Measurements from ENCODE around the gene KRT36. TPM values are rescaled to one million over a fixed set of nuclear protein-coding genes. Genes with fewer than 3 reads are reported as not detected.

The KRT36 gene
- polyA plus RNA-seq, 3 donors = 0.24 to 0.87 (median 0.25) TPM

- no peak overlapping the region for H3K9ac ChIP-seq (ENCODE audit: insufficient read depth, low read length, poor library complexity, severe bottlenecking)
- no peaks in the 10 kb centered on the region for H3K9me3 ChIP-seq (replicated peaks in 1 of 2; ENCODE audit: control insufficient read depth in 1 of 2, insufficient read depth in 1 of 2, low read length in 2 of 2)
- no peak overlapping the region for H3K4me3 Mint-ChIP-seq
- intact Hi-C loops (cut with micrococcal nuclease) = no loop called here
- peaks cover 24% of the 10 kb centered on the region for H3K4me1 Mint-ChIP-seq
- H3K27ac ChIP-seq (ENCODE audit: low read depth in 1 of 2, low read length in 2 of 2) = no peak overlapping the region
- H3K27ac Mint-ChIP-seq = no peak overlapping the region
- 92% methylated on average over 12 of the region's 14 CpGs for WGBS (ENCODE audit: insufficient coverage)
- peaks cover 26 to 27% of the 10 kb centered on the region in 2 donors for H3K4me1 ChIP-seq (ENCODE audit: control insufficient read depth in 1 of 2, insufficient read depth in 2 of 2, low read length in 2 of 2)
- no peak for TF ChIP-seq CTCF (IDR thresholded peaks at IDR 0.05)
- H3K9me3 Mint-ChIP-seq = no peaks in the 10 kb centered on the region
- no peak overlapping the region for H3K4me2 ChIP-seq (replicated peaks; ENCODE audit: extremely low read depth, low read length, poor library complexity, severe bottlenecking)
- H3K27me3 ChIP-seq (ENCODE audit: control insufficient read depth in 2 of 2, insufficient read depth in 2 of 2, low read length in 2 of 2) = no peaks in the 10 kb centered on the region
- no peaks in the 10 kb centered on the region for H3K36me3 Mint-ChIP-seq
- H3K36me3 ChIP-seq (replicated peaks in 1 of 2; ENCODE audit: control insufficient read depth in 1 of 2, insufficient read depth in 2 of 2, low read length in 2 of 2) = no peaks in the 10 kb centered on the region
- H4K20me1 ChIP-seq (ENCODE audit: insufficient read depth, low read length) = no peaks in the 10 kb centered on the region
- H3K79me2 ChIP-seq (ENCODE audit: insufficient read depth, low read length) = no peaks in the 10 kb centered on the region
- DNase-seq = no peak
- peaks cover 4 to 8% (median 8%) of the 10 kb centered on the region in 3 donors for H3K27me3 Mint-ChIP-seq (ENCODE audit: low read depth in 3 of 3)
- H3K4me3 ChIP-seq (replicated peaks in 1 of 3; ENCODE audit: low read depth in 2 of 3, low read length in 3 of 3) = no peak overlapping the region
- no peak overlapping the region for H2AFZ ChIP-seq (ENCODE audit: insufficient read depth, low read depth, low read length, poor library complexity, severe bottlenecking)
Measured at GRCh38 chr17:41516830-41517283, 27.1 kb upstream of the KRT36 start.

- intact Hi-C loops (cut with micrococcal nuclease) = no loop called here
- no peaks in the 10 kb centered on the region for H3K36me3 ChIP-seq (replicated peaks in 1 of 2; ENCODE audit: control insufficient read depth in 1 of 2, insufficient read depth in 2 of 2, low read length in 2 of 2)
- 88% methylated on average over 11 of the region's 14 CpGs for WGBS (ENCODE audit: insufficient coverage)
- peaks cover 4 to 8% (median 8%) of the 10 kb centered on the region in 3 donors for H3K27me3 Mint-ChIP-seq (ENCODE audit: low read depth in 3 of 3)
- H3K9me3 Mint-ChIP-seq = no peaks in the 10 kb centered on the region
- no peak overlapping the region for H3K27ac ChIP-seq (ENCODE audit: low read depth in 1 of 2, low read length in 2 of 2)
- H3K9me3 ChIP-seq (replicated peaks in 1 of 2; ENCODE audit: control insufficient read depth in 1 of 2, insufficient read depth in 1 of 2, low read length in 2 of 2) = no peaks in the 10 kb centered on the region
- H3K4me3 Mint-ChIP-seq = no peak overlapping the region
- no peaks in the 10 kb centered on the region for H3K36me3 Mint-ChIP-seq
- H3K4me1 ChIP-seq (ENCODE audit: control insufficient read depth in 1 of 2, insufficient read depth in 2 of 2, low read length in 2 of 2) = peaks cover 21 to 23% of the 10 kb centered on the region in 2 donors
- H3K4me1 Mint-ChIP-seq = peaks cover 18% of the 10 kb centered on the region
- H4K20me1 ChIP-seq (ENCODE audit: insufficient read depth, low read length) = no peaks in the 10 kb centered on the region
- no peaks in the 10 kb centered on the region for H3K79me2 ChIP-seq (ENCODE audit: insufficient read depth, low read length)
- no peak for TF ChIP-seq CTCF (IDR thresholded peaks at IDR 0.05)
- H3K27ac Mint-ChIP-seq = no peak overlapping the region
- DNase-seq = no peak
- no peak overlapping the region for H3K4me3 ChIP-seq (replicated peaks in 1 of 3; ENCODE audit: low read depth in 2 of 3, low read length in 3 of 3)
- H2AFZ ChIP-seq (ENCODE audit: insufficient read depth, low read depth, low read length, poor library complexity, severe bottlenecking) = no peak overlapping the region
- no peaks in the 10 kb centered on the region for H3K27me3 ChIP-seq (ENCODE audit: control insufficient read depth in 2 of 2, insufficient read depth in 2 of 2, low read length in 2 of 2)
- no peak overlapping the region for H3K9ac ChIP-seq (ENCODE audit: insufficient read depth, low read length, poor library complexity, severe bottlenecking)
- H3K4me2 ChIP-seq (replicated peaks; ENCODE audit: extremely low read depth, low read length, poor library complexity, severe bottlenecking) = no peak overlapping the region
Measured at GRCh38 chr17:41516147-41516829, 26.6 kb upstream of the KRT36 start.

All from CD14-positive monocyte (primary cell).